HCT116 (cell line): Measurements from ENCODE around the gene SLC16A3. TPM values are rescaled to one million over a fixed set of nuclear protein-coding genes. Genes with fewer than 3 reads are reported as not detected.

ENCODE experiments used
- ATAC-seq: fragments of 200-7000 bp; cut with Tn5 transposase; 2 replicates; pipeline ENCODE4 v1.9.1; 2020; ENCODE audit warnings: mild to moderate bottlenecking, moderate library complexity
- BruUV-seq: library from RNA; stranded (reverse); fragments of 400-500 nt; replicated peaks from 2 replicates; lab custom pipeline; 2021; lab: Mats Ljungman, UMichigan
- CTCF ChIA-PET: fragments of 300-600 bp; sonication (Branson Sonifier 250); formaldehyde crosslinking; loops from one replicate; lab custom pipeline; 2021; ENCODE audit warnings: antibody characterized with exemption; lab: Charles Lee
- POLR2A ChIA-PET: fragments of 300-600, 350-600 bp; sonication (Branson Sonifier 250); formaldehyde crosslinking; loops from one replicate; lab custom pipeline; 2021; ENCODE audit warnings: antibody characterized with exemption; lab: Charles Lee
- RAD21 ChIA-PET, 2 experiments: fragments of 300-600 bp; sonication (Branson Sonifier 250); formaldehyde crosslinking; loops; one replicate each; lab custom pipeline; 2023; ENCODE audit warnings: low total read pairs in 2 of 2; ENCODE audit not compliant: uncharacterized antibody in 2 of 2, unreplicated experiment in 2 of 2, low non-redundant PET in 1 of 2; lab: Charles Lee
- DNase-seq: peaks from one replicate; pipeline ENCODE4 v3.0.0-alpha.2; 2010; ENCODE audit warnings: low read depth, low spot score
- H2AFZ ChIP-seq: fragments of 200-600 bp; shearing (Covaris generic), sonication (generic); 2 replicates; pipeline ENCODE4 v1.6.1; 2017; ENCODE audit warnings: low read depth, mixed run types, mixed read lengths, antibody characterized with exemption, low read length; ENCODE audit not compliant: poor library complexity, severe bottlenecking
- H3K27ac ChIP-seq: 2 replicates; pipeline ENCODE4 v1.5.1; 2012; ENCODE audit warnings: low read depth, low read length
- H3K27me3 ChIP-seq: fragments of 200-600 bp; sonication (generic); 2 replicates; pipeline ENCODE4 v1.6.1; 2016; ENCODE audit warnings: mixed run types, low read length, mixed read lengths; ENCODE audit not compliant: insufficient read depth
- H3K36me3 ChIP-seq, 2 experiments: fragments of 200-500 bp in 1 of 2; fragments of 200-600 bp in 1 of 2; sonication (Bioruptor generic) in 1 of 2; sonication (generic) in 1 of 2; 2 replicates each; pipeline versions ENCODE4 v1.5.1 to v1.6.1; 2014 to 2016; ENCODE audit warnings: low read length in 2 of 2, inconsistent platforms in 1 of 2, mixed read lengths in 1 of 2, mixed run types in 1 of 2; ENCODE audit not compliant: insufficient read depth in 2 of 2, control insufficient read depth in 1 of 2
- H3K4me1 ChIP-seq, 2 experiments: fragments of 200-600 bp in 1 of 2; sonication (generic) in 1 of 2; 2 replicates each; pipeline versions ENCODE4 v1.5.1 to v1.6.1; 2012 to 2017; ENCODE audit warnings: low read length in 2 of 2, inconsistent platforms in 1 of 2, mild to moderate bottlenecking in 1 of 2, mixed read lengths in 1 of 2, mixed run types in 1 of 2, moderate library complexity in 1 of 2; ENCODE audit not compliant: insufficient read depth in 2 of 2, control insufficient read depth in 1 of 2
- H3K4me2 ChIP-seq: fragments of 200-600 bp; sonication (generic); 2 replicates; pipeline ENCODE4 v1.6.1; 2017; ENCODE audit warnings: mixed run types, low read length, mixed read lengths
- H3K4me3 ChIP-seq, 2 experiments: fragments of 200-600 bp in 1 of 2; sonication (generic) in 1 of 2; replicated peaks in 1 of 2; 2 replicates each; pipeline ENCODE4 v1.5.1; 2011 to 2016; ENCODE audit warnings: low read length in 2 of 2, control low read depth in 1 of 2, low read depth in 1 of 2, mild to moderate bottlenecking in 1 of 2, mixed read lengths in 1 of 2, mixed run types in 1 of 2
- H3K79me2 ChIP-seq: fragments of 200-600 bp; sonication (generic); 2 replicates; pipeline ENCODE4 v1.6.1; 2017; ENCODE audit warnings: mild to moderate bottlenecking, mixed run types, low read length, moderate library complexity, mixed read lengths; ENCODE audit not compliant: insufficient read depth
- H3K9ac ChIP-seq: fragments of 200-600 bp; sonication (generic); 2 replicates; pipeline ENCODE4 v1.6.1; 2016; ENCODE audit warnings: low read length, mixed read lengths
- H3K9me2 ChIP-seq: fragments of 200-600 bp; sonication (generic), shearing (Covaris generic); 2 replicates; pipeline ENCODE4 v1.6.1; 2017; ENCODE audit warnings: mixed run types, mild to moderate bottlenecking, moderate library complexity; ENCODE audit not compliant: insufficient read depth
- H3K9me3 ChIP-seq, 2 experiments: fragments of 200-500 bp in 1 of 2; fragments of 200-600 bp in 1 of 2; sonication (Bioruptor generic) in 1 of 2; sonication (generic) in 1 of 2; 2 replicates each; pipeline ENCODE4 v1.6.1; 2014 to 2017; ENCODE audit warnings: low read length in 2 of 2, mixed read lengths in 2 of 2, inconsistent platforms in 1 of 2, low read depth in 1 of 2, mild to moderate bottlenecking in 1 of 2, mixed run types in 1 of 2, moderate library complexity in 1 of 2; ENCODE audit not compliant: control insufficient read depth in 1 of 2, insufficient read depth in 1 of 2
- H4K20me1 ChIP-seq: fragments of 200-600 bp; sonication (generic), shearing (Covaris generic); 2 replicates; pipeline ENCODE4 v1.6.1; 2017; ENCODE audit warnings: mixed run types, mild to moderate bottlenecking, moderate library complexity; ENCODE audit not compliant: insufficient read depth
- CBX3 ChIP-seq: IDR thresholded peaks from 2 replicates; pipeline ENCODE4 v1.6.1; 2012; ENCODE audit warnings: low read depth
- CEBPB ChIP-seq: IDR thresholded peaks from 2 replicates; pipeline ENCODE4 v1.6.1; 2012; ENCODE audit warnings: low read depth
- ELF1 ChIP-seq: IDR thresholded peaks from 2 replicates; pipeline ENCODE4 v1.6.1; 2012; ENCODE audit warnings: low read depth, borderline replicate concordance
- EZH2phosphoT487 ChIP-seq: fragments of 200-600 bp; IDR thresholded peaks from 2 replicates; pipeline ENCODE4 v1.6.1; 2018; ENCODE audit warnings: antibody characterized with exemption, borderline replicate concordance
- JUND ChIP-seq: IDR thresholded peaks from 2 replicates; pipeline ENCODE4 v1.6.1; 2012
- RAD21 ChIP-seq: IDR thresholded peaks from 2 replicates; pipeline ENCODE4 v1.6.1; 2012; ENCODE audit warnings: low read depth, mild to moderate bottlenecking
- SIN3A ChIP-seq: IDR thresholded peaks from 2 replicates; pipeline ENCODE4 v1.6.1; 2012; ENCODE audit warnings: low read depth
- SRF ChIP-seq: IDR thresholded peaks from 2 replicates; pipeline ENCODE4 v1.6.1; 2012; ENCODE audit warnings: low read depth
- TCF7L2 ChIP-seq: IDR thresholded peaks from 2 replicates; pipeline ENCODE4 v1.7.0; 2011; ENCODE audit warnings: borderline replicate concordance, inconsistent platforms; ENCODE audit not compliant: insufficient read depth, insufficient read length; ENCODE audit errors: extremely low read depth
- ZFX ChIP-seq: fragments of 450-650 bp; IDR thresholded peaks from 2 replicates; pipeline ENCODE4 v1.6.1; 2017
- ZNF274 ChIP-seq: fragments of 200-500 bp; sonication (Bioruptor generic); IDR thresholded peaks from 2 replicates; pipeline ENCODE4 v1.6.1; 2014; ENCODE audit warnings: mild to moderate bottlenecking, low read depth, low read length, inconsistent platforms
- intact Hi-C: fragments of 100-400 bp; cut with micrococcal nuclease; formaldehyde crosslinking; loops from 2 replicates; pipeline ENCODE4 v1.10.0; 2022
- total RNA-seq: library from RNA; stranded (reverse); gene quantifications from one replicate; pipeline ENCODE4 v1.2.1, GENCODE V29; 2021; ENCODE audit not compliant: unreplicated experiment
- TF ChIP-seq, protein P1 (sequence below): IDR thresholded peaks from 2 replicates; pipeline ENCODE4 v1.6.1; 2011; ENCODE audit warnings: mild to moderate bottlenecking, low read length, moderate library complexity; ENCODE audit not compliant: insufficient replicate concordance; ENCODE audit errors: extremely low read depth
- TF ChIP-seq, protein P2 (sequence below): IDR thresholded peaks from 2 replicates; pipeline ENCODE4 v1.6.1; 2012; ENCODE audit warnings: low read depth
- TF ChIP-seq, protein P3 (sequence below): IDR thresholded peaks from 2 replicates; pipeline ENCODE4 v1.6.1; 2012
- TF ChIP-seq, protein P4 (sequence below), 3 experiments: fragments of 200-600 bp in 1 of 3; sonication (generic) in 1 of 3; IDR thresholded peaks in 2 of 3; conservative IDR thresholded peaks in 1 of 3; 2 replicates each; pipeline ENCODE4 v1.5.1; 2012 to 2017; ENCODE audit warnings: low read depth in 2 of 3, low read length in 2 of 3, antibody characterized with exemption in 1 of 3, borderline replicate concordance in 1 of 3, control low read depth in 1 of 3, mild to moderate bottlenecking in 1 of 3, mixed read lengths in 1 of 3, mixed run types in 1 of 3, moderate library complexity in 1 of 3; ENCODE audit not compliant: insufficient read depth in 1 of 3

Gene SLC16A3
- total RNA-seq, 1 experiment from 2014 or later, result 445 TPM

DNA sequence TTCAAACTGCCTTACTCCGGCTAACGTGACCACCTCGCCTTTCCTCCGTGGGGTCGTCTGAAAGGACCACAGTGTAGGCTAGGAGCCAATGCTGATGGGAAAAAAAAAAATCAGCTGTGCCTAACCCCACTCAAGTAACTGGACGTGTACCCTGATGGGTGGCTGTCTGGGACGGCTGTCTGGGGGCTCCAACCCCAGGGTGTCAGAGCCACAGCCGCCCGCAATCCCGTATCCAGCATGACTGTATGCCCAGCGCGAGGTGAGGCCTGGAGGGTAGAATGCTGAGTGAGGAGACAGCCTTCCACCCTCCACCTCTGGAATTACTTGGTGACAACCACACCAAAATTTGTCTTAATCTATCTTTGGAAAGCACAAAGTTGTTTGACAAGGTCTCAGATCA lies 41.8 kb downstream of the SLC16A3 start (continued):
- no peak for TF ChIP-seq SIN3A
- TF ChIP-seq, protein P1, sequence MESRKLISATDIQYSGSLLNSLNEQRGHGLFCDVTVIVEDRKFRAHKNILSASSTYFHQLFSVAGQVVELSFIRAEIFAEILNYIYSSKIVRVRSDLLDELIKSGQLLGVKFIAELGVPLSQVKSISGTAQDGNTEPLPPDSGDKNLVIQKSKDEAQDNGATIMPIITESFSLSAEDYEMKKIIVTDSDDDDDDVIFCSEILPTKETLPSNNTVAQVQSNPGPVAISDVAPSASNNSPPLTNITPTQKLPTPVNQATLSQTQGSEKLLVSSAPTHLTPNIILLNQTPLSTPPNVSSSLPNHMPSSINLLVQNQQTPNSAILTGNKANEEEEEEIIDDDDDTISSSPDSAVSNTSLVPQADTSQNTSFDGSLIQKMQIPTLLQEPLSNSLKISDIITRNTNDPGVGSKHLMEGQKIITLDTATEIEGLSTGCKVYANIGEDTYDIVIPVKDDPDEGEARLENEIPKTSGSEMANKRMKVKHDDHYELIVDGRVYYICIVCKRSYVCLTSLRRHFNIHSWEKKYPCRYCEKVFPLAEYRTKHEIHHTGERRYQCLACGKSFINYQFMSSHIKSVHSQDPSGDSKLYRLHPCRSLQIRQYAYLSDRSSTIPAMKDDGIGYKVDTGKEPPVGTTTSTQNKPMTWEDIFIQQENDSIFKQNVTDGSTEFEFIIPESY, result no peak
- TF ChIP-seq, all 23 proteins: peak for 0

DNA sequence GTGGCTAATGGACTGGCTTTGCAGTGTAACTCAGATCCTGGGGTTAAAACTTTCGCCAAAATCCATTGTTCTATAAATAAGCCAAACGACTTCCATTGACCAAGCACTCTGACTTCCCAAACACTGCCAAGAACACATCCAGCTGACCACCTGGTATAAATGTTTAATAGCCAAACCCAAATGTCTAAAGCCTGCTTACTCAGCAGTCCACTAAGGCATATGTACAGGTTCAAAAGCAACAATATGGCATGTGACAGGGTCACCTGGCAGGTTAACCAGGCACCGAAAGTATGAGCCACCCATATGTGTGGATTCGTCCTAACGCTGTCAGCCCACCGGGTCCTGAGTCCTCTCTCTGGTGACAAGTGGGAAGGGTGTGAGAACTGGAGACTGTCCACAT lies 42.6 kb downstream of the SLC16A3 start:
- ATAC-seq (no peak), DNase-seq (no peak)
- H3K36me3 ChIP-seq, result peaks cover 15 to 32% of the 10 kb centered on the region in 2 experiments
- no TSS peak for BruUV-seq
- ChIA-PET CTCF (no interaction called here), POLR2A (interaction anchor here (0.6 kb wide), 1 partner anchor 13 kb away, joined by 5 read pairs; no protein-coding TSS in a partner anchor), RAD21 (no interaction called here)
- H4K20me1 ChIP-seq, result peaks cover 34% of the 10 kb centered on the region; the same call in 1 of the 2 replicates
- intact Hi-C loops, result no loop called here
- peaks cover 68% of the 10 kb centered on the region for H3K79me2 ChIP-seq
- H3K9me2 ChIP-seq, result no peaks in the 10 kb centered on the region
- no peak overlapping the region for H3K4me3 ChIP-seq
- H3K9ac ChIP-seq, result no peak overlapping the region
- peaks cover 30 to 64% of the 10 kb centered on the region in 2 experiments for H3K4me1 ChIP-seq
- no peak overlapping the region for H2AFZ ChIP-seq
- no peak overlapping the region for H3K4me2 ChIP-seq
- H3K27ac ChIP-seq, result no peak overlapping the region
- no peaks in the 10 kb centered on the region for H3K9me3 ChIP-seq
- H3K27me3 ChIP-seq, result no peaks in the 10 kb centered on the region
- TF ChIP-seq TCF7L2 (no peak), ELF1 (no peak), JUND (no peak), ZNF274 (no peak), ZFX (no peak), CBX3 (no peak), CEBPB (no peak), RAD21 (no peak), SRF (no peak), EZH2phosphoT487 (no peak)
- TF ChIP-seq, protein P2, sequence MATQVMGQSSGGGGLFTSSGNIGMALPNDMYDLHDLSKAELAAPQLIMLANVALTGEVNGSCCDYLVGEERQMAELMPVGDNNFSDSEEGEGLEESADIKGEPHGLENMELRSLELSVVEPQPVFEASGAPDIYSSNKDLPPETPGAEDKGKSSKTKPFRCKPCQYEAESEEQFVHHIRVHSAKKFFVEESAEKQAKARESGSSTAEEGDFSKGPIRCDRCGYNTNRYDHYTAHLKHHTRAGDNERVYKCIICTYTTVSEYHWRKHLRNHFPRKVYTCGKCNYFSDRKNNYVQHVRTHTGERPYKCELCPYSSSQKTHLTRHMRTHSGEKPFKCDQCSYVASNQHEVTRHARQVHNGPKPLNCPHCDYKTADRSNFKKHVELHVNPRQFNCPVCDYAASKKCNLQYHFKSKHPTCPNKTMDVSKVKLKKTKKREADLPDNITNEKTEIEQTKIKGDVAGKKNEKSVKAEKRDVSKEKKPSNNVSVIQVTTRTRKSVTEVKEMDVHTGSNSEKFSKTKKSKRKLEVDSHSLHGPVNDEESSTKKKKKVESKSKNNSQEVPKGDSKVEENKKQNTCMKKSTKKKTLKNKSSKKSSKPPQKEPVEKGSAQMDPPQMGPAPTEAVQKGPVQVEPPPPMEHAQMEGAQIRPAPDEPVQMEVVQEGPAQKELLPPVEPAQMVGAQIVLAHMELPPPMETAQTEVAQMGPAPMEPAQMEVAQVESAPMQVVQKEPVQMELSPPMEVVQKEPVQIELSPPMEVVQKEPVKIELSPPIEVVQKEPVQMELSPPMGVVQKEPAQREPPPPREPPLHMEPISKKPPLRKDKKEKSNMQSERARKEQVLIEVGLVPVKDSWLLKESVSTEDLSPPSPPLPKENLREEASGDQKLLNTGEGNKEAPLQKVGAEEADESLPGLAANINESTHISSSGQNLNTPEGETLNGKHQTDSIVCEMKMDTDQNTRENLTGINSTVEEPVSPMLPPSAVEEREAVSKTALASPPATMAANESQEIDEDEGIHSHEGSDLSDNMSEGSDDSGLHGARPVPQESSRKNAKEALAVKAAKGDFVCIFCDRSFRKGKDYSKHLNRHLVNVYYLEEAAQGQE, result no peak
- TF ChIP-seq, protein P3, sequence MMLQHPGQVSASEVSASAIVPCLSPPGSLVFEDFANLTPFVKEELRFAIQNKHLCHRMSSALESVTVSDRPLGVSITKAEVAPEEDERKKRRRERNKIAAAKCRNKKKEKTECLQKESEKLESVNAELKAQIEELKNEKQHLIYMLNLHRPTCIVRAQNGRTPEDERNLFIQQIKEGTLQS, result no peak
- TF ChIP-seq, protein P4, sequence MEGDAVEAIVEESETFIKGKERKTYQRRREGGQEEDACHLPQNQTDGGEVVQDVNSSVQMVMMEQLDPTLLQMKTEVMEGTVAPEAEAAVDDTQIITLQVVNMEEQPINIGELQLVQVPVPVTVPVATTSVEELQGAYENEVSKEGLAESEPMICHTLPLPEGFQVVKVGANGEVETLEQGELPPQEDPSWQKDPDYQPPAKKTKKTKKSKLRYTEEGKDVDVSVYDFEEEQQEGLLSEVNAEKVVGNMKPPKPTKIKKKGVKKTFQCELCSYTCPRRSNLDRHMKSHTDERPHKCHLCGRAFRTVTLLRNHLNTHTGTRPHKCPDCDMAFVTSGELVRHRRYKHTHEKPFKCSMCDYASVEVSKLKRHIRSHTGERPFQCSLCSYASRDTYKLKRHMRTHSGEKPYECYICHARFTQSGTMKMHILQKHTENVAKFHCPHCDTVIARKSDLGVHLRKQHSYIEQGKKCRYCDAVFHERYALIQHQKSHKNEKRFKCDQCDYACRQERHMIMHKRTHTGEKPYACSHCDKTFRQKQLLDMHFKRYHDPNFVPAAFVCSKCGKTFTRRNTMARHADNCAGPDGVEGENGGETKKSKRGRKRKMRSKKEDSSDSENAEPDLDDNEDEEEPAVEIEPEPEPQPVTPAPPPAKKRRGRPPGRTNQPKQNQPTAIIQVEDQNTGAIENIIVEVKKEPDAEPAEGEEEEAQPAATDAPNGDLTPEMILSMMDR (IDR thresholded peaks at IDR 0.05 in 2 of 3, conservative IDR thresholded peaks at IDR 0.05 in 1 of 3; ENCODE audit: borderline replicate concordance in 1 of 3, insufficient read depth in 1 of 3, low read depth in 2 of 3, low read length in 2 of 3), result no peak
- TF ChIP-seq, protein P1, result no peak
